HepG2 (cell line): Measurements from ENCODE around the gene MST1. TPM values are rescaled to one million over a fixed set of nuclear protein-coding genes. Genes with fewer than 3 reads are reported as not detected.

Experiments
- ATF4 ChIP-seq, 2 experiments: fragments of 450-650 bp in 1 of 2; sonication (generic) in 1 of 2; formaldehyde crosslinking; IDR thresholded peaks; 2 replicates each; pipeline versions ENCODE4 v1.5.0 to v1.8.0; 2020 to 2022; ENCODE audit warnings: mild to moderate bottlenecking in 1 of 2, missing genetic modification reagents in 1 of 2
- BCL3 ChIP-seq: sonication (generic); formaldehyde crosslinking; IDR thresholded peaks from 2 replicates; pipeline ENCODE4 v1.5.1; 2020; ENCODE audit warnings: mild to moderate bottlenecking, missing genetic modification reagents, moderate library complexity
- CHD4 ChIP-seq: fragments of 200-600 bp; sonication (generic); IDR thresholded peaks from 2 replicates; pipeline ENCODE4 v1.7.0; 2017; ENCODE audit warnings: mild to moderate bottlenecking, low read length, borderline replicate concordance
- FOXK1 ChIP-seq: sonication (generic); formaldehyde crosslinking; IDR thresholded peaks from 2 replicates; pipeline ENCODE4 v1.4.0; 2020; ENCODE audit warnings: low read depth, missing genetic modification reagents, borderline replicate concordance
- HMG20A ChIP-seq: IDR thresholded peaks from 2 replicates; pipeline ENCODE4 v1.6.1; 2016; ENCODE audit warnings: borderline replicate concordance
- MIER2 ChIP-seq: IDR thresholded peaks from 2 replicates; pipeline ENCODE4 v1.6.1; 2016; ENCODE audit warnings: missing biosample characterization, missing genetic modification reagents
- MXD1 ChIP-seq: sonication (generic); formaldehyde crosslinking; IDR thresholded peaks from 2 replicates; pipeline ENCODE4 v1.4.0; 2020; ENCODE audit warnings: mild to moderate bottlenecking, missing genetic modification reagents
- NFATC3 ChIP-seq: sonication (generic); formaldehyde crosslinking; IDR thresholded peaks from 2 replicates; pipeline ENCODE4 v1.5.1; 2020; ENCODE audit warnings: mild to moderate bottlenecking, missing genetic modification reagents
- NR2F6 ChIP-seq, 2 experiments: IDR thresholded peaks; 2 replicates each; pipeline ENCODE4 v1.6.1; 2016; ENCODE audit warnings: antibody characterized with exemption in 1 of 2, mild to moderate bottlenecking in 1 of 2
- TERF1 ChIP-seq: sonication (generic); formaldehyde crosslinking; IDR thresholded peaks from 2 replicates; pipeline ENCODE4 v1.8.0; 2022; ENCODE audit warnings: mild to moderate bottlenecking, missing genetic modification reagents, moderate library complexity
- ZBTB21 ChIP-seq: sonication (generic); formaldehyde crosslinking; IDR thresholded peaks from 2 replicates; pipeline ENCODE4 v1.4.0; 2020; ENCODE audit warnings: missing genetic modification reagents
- ZFP41 ChIP-seq: sonication (generic); formaldehyde crosslinking; IDR thresholded peaks from 2 replicates; pipeline ENCODE4 v1.4.0; 2020; ENCODE audit warnings: mild to moderate bottlenecking, missing genetic modification reagents, borderline replicate concordance
- ZFX ChIP-seq: sonication (generic); formaldehyde crosslinking; IDR thresholded peaks from 2 replicates; pipeline ENCODE4 v1.4.0; 2020; ENCODE audit warnings: mild to moderate bottlenecking, low read depth, missing genetic modification reagents, moderate library complexity
- ZKSCAN5 ChIP-seq: sonication (generic); formaldehyde crosslinking; IDR thresholded peaks from 2 replicates; pipeline ENCODE4 v1.5.1; 2020; ENCODE audit warnings: mild to moderate bottlenecking, missing genetic modification reagents
- ZMAT5 ChIP-seq: sonication (generic); formaldehyde crosslinking; IDR thresholded peaks from 2 replicates; pipeline ENCODE4 v1.5.0; 2020; ENCODE audit warnings: mild to moderate bottlenecking, low read depth, missing genetic modification reagents, borderline replicate concordance
- ZMYM3 ChIP-seq: sonication (generic); formaldehyde crosslinking; IDR thresholded peaks from 2 replicates; pipeline ENCODE4 v1.5.1; 2020; ENCODE audit warnings: mild to moderate bottlenecking, missing genetic modification reagents
- ZNF335 ChIP-seq: sonication (generic); formaldehyde crosslinking; IDR thresholded peaks from 2 replicates; pipeline ENCODE4 v1.4.0; 2020; ENCODE audit warnings: missing genetic modification reagents
- ZNF556 ChIP-seq: sonication (generic); formaldehyde crosslinking; IDR thresholded peaks from 2 replicates; pipeline ENCODE4 v1.4.0; 2020; ENCODE audit warnings: mild to moderate bottlenecking, missing genetic modification reagents, borderline replicate concordance
- ZNF574 ChIP-seq: sonication (generic); formaldehyde crosslinking; IDR thresholded peaks from 2 replicates; pipeline ENCODE4 v1.4.0; 2020; ENCODE audit warnings: missing genetic modification reagents
- ZNF589 ChIP-seq: sonication (generic); formaldehyde crosslinking; conservative IDR thresholded peaks from 2 replicates; pipeline ENCODE4 v1.8.0; 2022; ENCODE audit warnings: mild to moderate bottlenecking, moderate library complexity, missing genetic modification reagents
- ZSCAN31 ChIP-seq: sonication (generic); formaldehyde crosslinking; IDR thresholded peaks from 2 replicates; pipeline ENCODE4 v1.5.0; 2020; ENCODE audit warnings: low read depth, mild to moderate bottlenecking, missing genetic modification reagents
- polyA plus RNA-seq, 8 experiments: library from polyadenylated mRNA; depleted of rRNA in 3 of 8; stranded (reverse) in 7 of 8; unstranded in 1 of 8; fragments of >200 nt; fragmentation: Illumina TruSeq in 4 of 8; extraction: Trizol in 4 of 8; gene quantifications; 2 replicates each; pipeline versions ENCODE4 v1.2.1 to v1.2.3, GENCODE V29; 2011 to 2016; ENCODE audit warnings: low read depth in 4 of 8, missing spikeins in 1 of 8, mixed read lengths in 1 of 8; ENCODE audit not compliant: insufficient read depth in 1 of 8
- total RNA-seq, 5 experiments: library from RNA; depleted of rRNA; stranded (reverse); fragments of >200 nt; fragmentation: Illumina TruSeq; extraction: Trizol; gene quantifications; 2 replicates each; pipeline ENCODE4 v1.2.3, GENCODE V29; 2016; ENCODE audit warnings: low read depth in 1 of 5

Gene MST1
- total and polyA plus RNA-seq, 2 of the 13 experiments (the other 11 are each of a cell fraction or from before 2014, with no cell fraction given): 189 to 452 TPM

- TF ChIP-seq ZNF589 (CRISPR knock-in tag): no peak
- TF ChIP-seq ZNF574 (CRISPR knock-in tag): peak; percentile 20; the same call in 1 of the 2 replicates
- TF ChIP-seq ATF4 (CRISPR knock-in tag; IDR thresholded peaks at IDR 0.05): no peak
- 0 out of 2 replicates have a peak, but pooled peaks have one; percentile 25 for TF ChIP-seq MIER2 (CRISPR knock-in tag)
- no peak for TF ChIP-seq ZNF556
- TF ChIP-seq ZKSCAN5 (CRISPR knock-in tag): no peak
- no peak for TF ChIP-seq ZBTB21 (CRISPR knock-in tag)
- TF ChIP-seq NFATC3 (CRISPR knock-in tag): no peak
- peak; percentile 63 for TF ChIP-seq HMG20A (CRISPR knock-in tag)
- TF ChIP-seq NR2F6 (IDR thresholded peaks at IDR 0.05): peak; percentile 66
- peak; percentile 82 for TF ChIP-seq NR2F6 (CRISPR knock-in tag; IDR thresholded peaks at IDR 0.05)
- no peak for TF ChIP-seq BCL3 (CRISPR knock-in tag)
- TF ChIP-seq CHD4: no peak
- TF ChIP-seq FOXK1 (CRISPR knock-in tag): 0 out of 2 replicates have a peak, but pooled peaks have one; percentile 23
- TF ChIP-seq TERF1 (CRISPR knock-in tag): no peak
- TF ChIP-seq ZMAT5 (CRISPR knock-in tag): no peak
- TF ChIP-seq MXD1 (CRISPR knock-in tag): no peak
- 0 out of 2 replicates have a peak, but pooled peaks have one; percentile 53 for TF ChIP-seq ZSCAN31
- TF ChIP-seq ZFP41 (CRISPR knock-in tag): no peak
- TF ChIP-seq ZNF335 (CRISPR knock-in tag): no peak
- TF ChIP-seq ZMYM3 (CRISPR knock-in tag): 0 out of 2 replicates have a peak, but pooled peaks have one; percentile 41
- TF ChIP-seq ZFX (CRISPR knock-in tag): no peak
Observed at GRCh38 chr3:49671291-49672288, 17.7 kb downstream of the MST1 start (continued).
